HG03060 (cell line): ENCODE data around the gene TSPAN5.
"Not testable (repeated sequence)": the region's sequence is repeated elsewhere in the genome, so short reads cannot be mapped to it uniquely, and the experiment has no call there.

Experiments used
- ATAC-seq: cut with Tn5 transposase; IDR thresholded peaks from one replicate; pipeline ENCODE4 v1.9.1; 2021; ENCODE audit warnings: low read depth, moderate number of reproducible peaks; ENCODE audit not compliant: unreplicated experiment

TSPAN5 gene

GRCh38 chr4:98476891-98477290 is 181.5 kb downstream of the TSPAN5 start:
- ATAC-seq = no peak

GRCh38 chr4:98474408-98474844 is 184.0 kb downstream of the TSPAN5 start:
- no peak for ATAC-seq

DNA sequence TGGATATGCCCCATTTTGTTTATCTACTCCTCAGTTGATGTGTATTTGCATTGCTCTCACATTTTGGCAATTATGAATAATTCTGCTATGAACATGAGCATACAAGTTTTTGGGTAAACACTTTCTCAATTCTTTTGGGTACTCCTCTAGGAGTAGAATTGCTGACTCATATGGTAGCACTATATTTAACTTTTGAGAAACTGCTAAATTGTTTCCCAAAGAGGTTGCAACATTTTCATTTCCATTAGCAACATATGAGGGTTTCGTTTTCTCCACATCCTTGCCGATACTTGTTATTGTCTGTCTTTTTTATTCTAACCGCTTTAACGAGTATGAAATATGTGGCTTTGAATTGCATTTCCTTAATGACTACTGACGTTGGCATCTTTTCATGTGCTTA is 185.4 kb downstream of the TSPAN5 start:
- no peak for ATAC-seq

DNA sequence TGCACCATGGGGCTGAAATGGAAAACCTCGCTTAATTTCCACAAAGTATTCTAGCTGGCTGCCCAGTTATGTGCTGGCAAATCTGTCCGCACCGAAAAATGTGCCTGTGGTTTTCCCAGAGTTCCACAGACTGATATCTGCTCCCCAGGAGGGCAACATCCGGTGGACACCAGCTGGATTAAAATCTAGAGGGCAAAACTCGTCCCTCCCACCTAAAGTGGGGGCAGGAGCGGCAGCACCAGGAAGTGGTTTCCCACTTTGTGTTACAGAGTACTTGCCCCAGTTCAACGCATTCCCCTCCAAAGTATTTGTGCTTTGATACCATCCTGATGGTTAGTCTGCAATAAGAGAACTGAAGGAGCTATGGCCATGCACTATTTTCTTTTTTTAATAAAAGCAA is 187.6 kb downstream of the TSPAN5 start:
- ATAC-seq = no peak

GRCh38 chr4:98470366-98470765 is 188.0 kb downstream of the TSPAN5 start:
- no peak for ATAC-seq

- ATAC-seq = no peak
These were observed 188.6 kb downstream of the TSPAN5 start for GRCh38 chr4:98469771-98470170.

DNA sequence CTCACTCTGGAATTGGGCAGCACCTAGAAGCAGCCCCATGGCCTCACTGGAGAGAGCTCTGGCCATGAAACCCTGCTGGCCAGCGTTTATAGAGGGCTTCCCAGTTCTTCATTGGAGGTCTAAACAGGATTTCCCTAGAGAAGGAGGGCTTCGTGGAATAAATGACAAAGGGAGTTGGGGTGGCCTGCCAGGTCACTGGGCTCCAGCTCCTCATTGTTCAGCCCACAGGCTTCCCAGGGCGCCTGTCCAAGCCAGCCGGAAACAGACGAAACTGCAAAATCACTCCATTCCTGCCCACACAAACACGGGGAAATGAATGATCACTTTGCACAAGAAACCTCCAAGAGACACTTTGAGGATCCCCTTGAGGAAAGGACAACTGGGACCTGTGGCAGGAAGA is 189.7 kb downstream of the TSPAN5 start:
- no peak for ATAC-seq

GRCh38 chr4:98467627-98468072 is 190.8 kb downstream of the TSPAN5 start:
- peak; percentile 84 for ATAC-seq

DNA sequence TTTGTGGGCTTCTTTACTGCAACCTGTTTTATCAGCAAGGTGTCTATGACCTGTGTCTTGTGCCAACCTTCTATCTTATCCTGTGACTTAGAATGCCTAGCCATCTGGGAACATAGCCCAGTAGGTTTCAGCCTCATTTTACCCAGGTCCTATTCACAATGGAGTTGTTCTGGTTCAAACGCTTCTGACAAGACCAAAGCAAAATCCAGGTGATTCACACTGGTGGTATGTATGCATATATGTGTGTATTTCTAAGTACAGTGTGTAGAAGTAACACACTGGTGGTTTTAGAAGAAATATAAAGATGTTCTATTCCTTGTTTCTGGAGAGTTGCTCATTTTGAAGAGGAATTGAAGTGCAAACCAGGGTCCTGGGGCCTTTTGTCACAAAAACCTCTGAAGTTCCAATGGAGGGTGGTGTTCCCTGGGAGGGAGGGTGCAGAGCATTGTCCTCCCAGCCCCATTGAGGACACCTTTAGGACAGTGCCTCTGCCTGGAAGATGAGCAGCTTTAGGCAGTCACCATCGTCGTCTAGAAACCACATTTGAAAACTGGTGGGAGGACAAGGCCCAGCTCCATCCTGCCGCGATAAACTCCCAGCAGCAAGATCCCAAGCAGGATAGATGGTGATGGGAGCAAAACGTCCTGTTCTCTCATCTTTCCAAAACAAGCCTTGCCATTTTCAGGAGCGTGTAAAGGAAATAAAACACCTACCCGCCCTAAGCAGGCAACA is 191.4 kb downstream of the TSPAN5 start:
- ATAC-seq = no peak

DNA sequence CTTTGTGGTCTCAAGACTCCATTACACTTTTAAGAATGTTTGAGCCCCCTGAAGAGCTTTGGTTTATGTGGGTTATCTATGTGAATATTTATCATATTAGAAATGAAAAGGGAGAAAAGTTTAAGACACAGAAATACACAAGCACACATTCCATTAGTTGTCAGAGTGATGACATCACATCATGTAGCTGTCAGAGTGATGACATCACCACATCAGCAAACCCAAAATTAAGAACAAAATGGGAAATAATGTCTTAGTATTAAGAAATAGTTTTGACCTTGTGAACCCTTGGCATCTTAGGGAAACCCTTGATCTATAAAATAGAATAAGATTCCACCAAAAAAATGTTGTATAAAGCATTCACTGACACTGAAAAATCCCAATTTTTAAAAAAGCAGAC is 195.9 kb downstream of the TSPAN5 start:
- ATAC-seq = no peak

GRCh38 chr4:98461121-98461865 is 197.1 kb downstream of the TSPAN5 start:
- ATAC-seq = not testable (repeated sequence)

DNA sequence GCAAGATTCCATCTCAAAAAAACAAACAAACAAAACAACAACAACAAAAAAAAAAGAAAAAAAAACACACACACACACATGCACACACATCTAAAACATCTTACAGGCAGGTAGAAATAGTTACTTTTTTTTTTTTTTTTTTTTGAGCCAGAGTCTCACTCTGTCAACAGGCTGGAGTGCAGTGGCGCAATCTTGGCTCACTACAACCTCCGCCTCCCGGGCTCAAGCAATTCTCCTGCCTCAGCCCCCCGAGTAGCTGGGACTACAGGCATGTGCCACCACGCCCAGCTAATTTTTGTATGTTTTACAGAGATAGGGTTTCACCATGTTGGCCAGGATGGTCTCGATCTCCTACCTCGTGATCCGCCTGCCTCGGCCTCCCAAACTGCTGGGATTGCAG is 201.0 kb downstream of the TSPAN5 start:
- ATAC-seq = not testable (repeated sequence)

GRCh38 chr4:98452091-98452490 is 206.3 kb downstream of the TSPAN5 start:
- no peak for ATAC-seq

DNA sequence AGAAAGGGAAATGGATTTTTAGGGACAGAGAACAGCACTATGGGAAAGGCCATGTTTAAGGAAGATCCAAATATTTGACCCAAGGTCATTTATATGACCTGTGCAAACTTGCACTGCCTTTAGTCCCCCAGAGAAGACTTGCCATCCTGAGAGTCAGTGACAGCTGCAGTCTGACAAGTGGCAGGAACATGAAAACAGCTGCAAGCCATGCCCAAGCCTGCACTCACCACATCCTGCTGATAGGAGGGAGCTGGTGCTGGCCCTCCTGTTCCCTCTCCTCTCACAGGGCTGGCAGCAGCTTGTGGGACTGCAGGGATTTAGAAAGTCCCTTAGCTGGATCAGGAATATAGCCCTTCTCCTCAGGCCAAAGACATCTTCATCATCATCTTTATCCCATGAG is 209.5 kb downstream of the TSPAN5 start:
- ATAC-seq = no peak

DNA sequence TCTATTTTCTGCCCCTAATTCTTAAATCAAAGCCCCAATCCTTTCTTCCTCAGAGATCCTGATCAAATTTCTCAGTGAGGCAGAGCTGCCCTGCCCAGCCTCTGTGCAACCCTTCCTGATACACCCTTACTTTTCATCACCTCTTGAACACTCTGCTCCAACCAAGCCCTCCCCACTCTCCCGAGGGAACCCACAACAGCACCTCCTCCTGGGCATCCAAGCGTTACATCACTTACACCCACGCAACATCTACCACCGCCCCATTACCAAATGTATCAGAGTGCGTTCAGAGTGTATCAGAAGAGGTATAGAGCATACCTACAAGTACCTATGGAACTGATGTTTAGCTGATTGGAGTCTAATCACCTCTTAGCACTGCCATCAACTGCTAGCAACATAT is 210.8 kb downstream of the TSPAN5 start:
- ATAC-seq = no peak

- ATAC-seq = peak; percentile 63
These were observed 211.7 kb downstream of the TSPAN5 start for GRCh38 chr4:98446499-98447375.

DNA sequence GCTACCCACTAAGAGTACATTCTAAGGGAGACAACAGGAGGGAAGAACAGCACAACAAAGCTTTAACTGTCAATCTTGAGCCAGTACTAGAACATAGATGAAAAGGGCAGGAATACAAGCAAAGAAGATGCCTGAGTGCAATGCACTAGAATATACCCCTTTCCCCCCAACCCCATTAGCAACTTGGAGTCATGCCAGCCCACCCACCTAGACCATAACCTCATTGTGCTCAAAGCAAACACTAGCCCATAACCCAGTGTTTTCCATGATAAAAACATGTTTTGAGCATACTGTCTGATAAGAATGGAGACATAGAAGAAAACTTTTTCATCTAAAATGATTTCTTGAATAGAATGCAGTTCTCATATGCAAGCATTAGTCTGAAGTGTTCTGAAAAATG is 214.0 kb downstream of the TSPAN5 start:
- ATAC-seq = no peak

- ATAC-seq = no peak
These were observed 223.6 kb downstream of the TSPAN5 start for GRCh38 chr4:98434816-98435215.

DNA sequence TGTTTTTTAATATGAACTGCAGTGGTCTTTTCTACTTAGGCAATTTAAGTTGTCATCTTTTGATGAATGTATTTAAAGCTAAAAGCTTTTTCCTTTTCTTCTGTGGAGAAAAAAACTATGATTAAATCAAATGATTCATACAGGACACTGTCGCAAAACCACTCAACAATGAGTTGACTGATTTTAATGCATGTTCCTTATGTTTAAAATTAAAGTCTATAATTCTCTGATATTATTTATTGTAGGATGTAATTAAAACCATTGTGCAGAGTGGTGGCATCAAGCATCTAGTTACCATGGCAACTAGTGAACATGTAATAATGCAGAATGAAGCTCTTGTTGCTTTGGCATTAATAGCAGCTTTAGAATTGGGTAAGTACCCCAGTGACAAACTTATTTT is 224.7 kb downstream of the TSPAN5 start:
- ATAC-seq = no peak

- no peak for ATAC-seq
These were observed 227.6 kb downstream of the TSPAN5 start for GRCh38 chr4:98430708-98431403.
